Measurements from ENCODE around the gene ATP11C. TPM values are rescaled to one million over a fixed set of nuclear protein-coding genes. Genes with fewer than 3 reads are reported as not detected.

ATP11C gene
- total and polyA plus RNA-seq, 2 experiments from 2014 or later: 44.0 to 90.7 TPM

- TF ChIP-seq CTCF (conservative IDR thresholded peaks at IDR 0.05; ENCODE audit: low read depth in 2 of 2) (no peak), EZH2 (IDR thresholded peaks at IDR 0.05; ENCODE audit: low read depth, unreplicated experiment) (no peak), EZH2phosphoT487 (IDR thresholded peaks at IDR 0.05; ENCODE audit: unreplicated experiment) (no peak)
Observed at GRCh38 chrX:139692506-139692849, 240.4 kb downstream of the ATP11C start (continued).

- no peaks in the 10 kb centered on the region for H3K9me2 ChIP-seq (ENCODE audit: insufficient read depth)
- Mint-ChIP-seq H3K27me3 (ENCODE audit: insufficient read depth, low read depth, poor library complexity) (peaks cover 6% of the 10 kb centered on the region), H3K36me3 (ENCODE audit: low read depth) (no peaks in the 10 kb centered on the region), H3K9me3 (no peaks in the 10 kb centered on the region), H3K4me3 (peak overlapping the region; percentile 77), H3K27ac (no peak overlapping the region), H3K4me1 (peaks cover 11% of the 10 kb centered on the region; the same call in 2 of the 3 replicates)
- TF ChIP-seq CTCF (conservative IDR thresholded peaks at IDR 0.05; ENCODE audit: low read depth in 2 of 2) (no peak), NANOG (IDR thresholded peaks at IDR 0.05; ENCODE audit: borderline replicate concordance) (no peak), ETS1 (IDR thresholded peaks at IDR 0.05) (no peak), REST (IDR thresholded peaks at IDR 0.05; ENCODE audit: unreplicated experiment) (no peak), ZNF331 (CRISPR knock-in tag; IDR thresholded peaks at IDR 0.05; ENCODE audit: low read depth) (no peak)
- H3F3A ChIP-seq (replicated peaks; ENCODE audit: low read depth): no peaks in the 10 kb centered on the region
- no peaks in the 10 kb centered on the region for H3K79me2 ChIP-seq (replicated peaks; ENCODE audit: insufficient read depth)
- H3K4me3 ChIP-seq: peak overlapping the region; percentile 55
- no peak overlapping the region for H3K27ac ChIP-seq (ENCODE audit: low read depth)
- no peaks in the 10 kb centered on the region for H3K36me3 ChIP-seq (ENCODE audit: insufficient read depth)
- ATAC-seq: peak; percentile 79
- H3K4me1 ChIP-seq (ENCODE audit: insufficient read depth): peaks cover 4% of the 10 kb centered on the region; the same call in 1 of the 2 replicates
- H2AFZ ChIP-seq: peak overlapping the region; percentile 66; the same call in 1 of the 2 replicates
- H3K4me2 ChIP-seq: peak overlapping the region; percentile 81
- peak; percentile 45 for DNase-seq (ENCODE audit: low spot score)
- H4K20me1 ChIP-seq (replicated peaks; ENCODE audit: insufficient read depth): no peaks in the 10 kb centered on the region
- H3K27me3 ChIP-seq (ENCODE audit: insufficient read depth): peaks cover 27% of the 10 kb centered on the region
Observed at GRCh38 chrX:139691843-139692505, 240.9 kb downstream of the ATP11C start.

Measured in GM23338 (cell line).